GM23338 (cell line): ENCODE data around the gene DDX24. TPM values are rescaled to one million over a fixed set of nuclear protein-coding genes. Genes with fewer than 3 reads are reported as not detected.

Experiments used
- ATAC-seq: fragments of 200-7000 bp; cut with Tn5 transposase; 3 replicates; pipeline ENCODE4 v1.9.1; 2020
- DNase-seq: peaks from one replicate; pipeline ENCODE4 v3.0.0-alpha.2; 2015; ENCODE audit warnings: low spot score
- H2AFZ ChIP-seq: fragments of 200-600 bp; sonication (generic); 2 replicates; pipeline ENCODE4 v1.8.0; 2016; ENCODE audit warnings: antibody characterized with exemption, mild to moderate bottlenecking, moderate library complexity
- H3F3A ChIP-seq: fragments of 200-600 bp; sonication (generic); replicated peaks from 2 replicates; pipeline ENCODE4 v1.8.0; 2017; ENCODE audit warnings: antibody characterized with exemption, mixed run types, low read depth
- H3K27ac ChIP-seq: fragments of 200-600 bp; sonication (generic); 2 replicates; pipeline ENCODE4 v1.6.1; 2016; ENCODE audit warnings: low read depth
- H3K27me3 ChIP-seq: fragments of 200-600 bp; sonication (generic); 2 replicates; pipeline ENCODE4 v1.8.0; 2016; ENCODE audit warnings: mild to moderate bottlenecking, mixed run types, moderate library complexity; ENCODE audit not compliant: insufficient read depth
- H3K36me3 ChIP-seq: fragments of 200-600 bp; sonication (generic); 2 replicates; pipeline ENCODE4 v1.8.0; 2016; ENCODE audit warnings: mild to moderate bottlenecking; ENCODE audit not compliant: insufficient read depth
- H3K4me1 ChIP-seq: fragments of 200-600 bp; sonication (generic); 2 replicates; pipeline ENCODE4 v1.8.0; 2016; ENCODE audit warnings: mild to moderate bottlenecking, moderate library complexity; ENCODE audit not compliant: insufficient read depth
- H3K4me2 ChIP-seq: fragments of 200-600 bp; sonication (generic); 2 replicates; pipeline ENCODE4 v1.7.1; 2017; ENCODE audit warnings: mixed run types
- H3K4me3 ChIP-seq: fragments of 200-600 bp; sonication (generic); 2 replicates; pipeline ENCODE4 v1.6.1; 2016; ENCODE audit warnings: mixed run types
- H3K79me2 ChIP-seq: fragments of 200-600 bp; sonication (generic); replicated peaks from 2 replicates; pipeline ENCODE4 v1.8.0; 2017; ENCODE audit warnings: mild to moderate bottlenecking; ENCODE audit not compliant: insufficient read depth
- H3K9me2 ChIP-seq: fragments of 200-600 bp; sonication (generic); 2 replicates; pipeline ENCODE4 v1.8.0; 2017; ENCODE audit not compliant: insufficient read depth
- H4K20me1 ChIP-seq: fragments of 200-600 bp; sonication (generic); replicated peaks from 2 replicates; pipeline ENCODE4 v1.8.0; 2017; ENCODE audit warnings: mild to moderate bottlenecking; ENCODE audit not compliant: insufficient read depth
- H3K27ac Mint-ChIP-seq: 2 replicates; pipeline ENCODE4 v1.8.0; 2020; ENCODE audit warnings: inconsistent platforms, mild to moderate bottlenecking, moderate library complexity, mixed read lengths
- H3K27me3 Mint-ChIP-seq: 3 replicates; pipeline ENCODE4 v1.8.0; 2022; ENCODE audit warnings: low read depth, mild to moderate bottlenecking, moderate library complexity, mixed read lengths, inconsistent platforms; ENCODE audit not compliant: insufficient read depth, poor library complexity
- H3K36me3 Mint-ChIP-seq: 3 replicates; pipeline ENCODE4 v1.8.0; 2021; ENCODE audit warnings: low read depth, mild to moderate bottlenecking, inconsistent platforms, moderate library complexity, mixed read lengths
- H3K4me1 Mint-ChIP-seq: 3 replicates; pipeline ENCODE4 v1.8.0; 2020; ENCODE audit warnings: mild to moderate bottlenecking, inconsistent platforms, mixed read lengths
- H3K4me3 Mint-ChIP-seq: 3 replicates; pipeline ENCODE4 v1.8.0; 2021; ENCODE audit warnings: moderate library complexity, mild to moderate bottlenecking, inconsistent platforms, mixed read lengths
- H3K9me3 Mint-ChIP-seq: 3 replicates; pipeline ENCODE4 v1.8.0; 2020; ENCODE audit warnings: moderate library complexity, mild to moderate bottlenecking, inconsistent platforms, mixed read lengths
- CREB1 ChIP-seq: fragments of 250-450 bp; sonication (Bioruptor Pico); IDR thresholded peaks from 2 replicates; pipeline ENCODE4 v1.5.0; 2020; ENCODE audit warnings: low read depth, mild to moderate bottlenecking, moderate library complexity
- CTCF ChIP-seq, 2 experiments: fragments of 200-600 bp in 1 of 2; sonication (generic) in 1 of 2; conservative IDR thresholded peaks; 2 replicates each; pipeline versions ENCODE4 v1.5.1 to v1.6.1; 2016 to 2017; ENCODE audit warnings: antibody characterized with exemption in 2 of 2, low read depth in 2 of 2, mild to moderate bottlenecking in 2 of 2, moderate library complexity in 1 of 2
- EZH2 ChIP-seq: fragments of 200-600 bp; sonication (generic); IDR thresholded peaks from one replicate; pipeline ENCODE4 v1.8.0; 2017; ENCODE audit warnings: antibody characterized with exemption, mild to moderate bottlenecking, low read depth; ENCODE audit not compliant: unreplicated experiment
- EZH2phosphoT487 ChIP-seq: fragments of 200-600 bp; sonication (generic); IDR thresholded peaks from one replicate; pipeline ENCODE4 v1.8.1; 2018; ENCODE audit warnings: antibody characterized with exemption; ENCODE audit not compliant: unreplicated experiment
- JUNB ChIP-seq: IDR thresholded peaks from one replicate; pipeline ENCODE4 v1.6.1; 2016; ENCODE audit warnings: antibody characterized with exemption; ENCODE audit not compliant: unreplicated experiment
- POLR2AphosphoS5 ChIP-seq: IDR thresholded peaks from 2 replicates; pipeline ENCODE4 v1.6.1; 2016; ENCODE audit warnings: antibody characterized with exemption, low read depth
- STAT1 ChIP-seq: IDR thresholded peaks from one replicate; pipeline ENCODE4 v1.6.1; 2016; ENCODE audit warnings: antibody characterized with exemption; ENCODE audit not compliant: unreplicated experiment
- ZNF331 ChIP-seq: fragments of 250-450 bp; sonication (Bioruptor Pico); IDR thresholded peaks from 2 replicates; pipeline ENCODE4 v1.5.0; 2020; ENCODE audit warnings: low read depth, mild to moderate bottlenecking, moderate library complexity
- polyA plus RNA-seq: library from polyadenylated mRNA; unstranded; fragments of >200 nt; fragmentation: Nextera tagmentation; extraction: Ambion mirVana; gene quantifications from 2 replicates; pipeline ENCODE4 v1.2.1, GENCODE V29; 2016
- total RNA-seq: library from RNA; depleted of rRNA; stranded (reverse); fragments of >200 nt; shearing (Covaris generic); gene quantifications from 2 replicates; pipeline ENCODE4 v1.2.3, GENCODE V29; 2014
- TF ChIP-seq, protein P1 (sequence below): IDR thresholded peaks from 2 replicates; pipeline ENCODE4 v1.6.1; 2016; ENCODE audit warnings: antibody characterized with exemption
- TF ChIP-seq, protein P2 (sequence below): fragments of 250-450 bp; sonication (Bioruptor Pico); IDR thresholded peaks from 2 replicates; pipeline ENCODE4 v1.5.0; 2020; ENCODE audit warnings: mild to moderate bottlenecking, moderate library complexity

DDX24 gene
- total and polyA plus RNA-seq, 2 experiments from 2014 or later, result 150 to 265 TPM

DNA sequence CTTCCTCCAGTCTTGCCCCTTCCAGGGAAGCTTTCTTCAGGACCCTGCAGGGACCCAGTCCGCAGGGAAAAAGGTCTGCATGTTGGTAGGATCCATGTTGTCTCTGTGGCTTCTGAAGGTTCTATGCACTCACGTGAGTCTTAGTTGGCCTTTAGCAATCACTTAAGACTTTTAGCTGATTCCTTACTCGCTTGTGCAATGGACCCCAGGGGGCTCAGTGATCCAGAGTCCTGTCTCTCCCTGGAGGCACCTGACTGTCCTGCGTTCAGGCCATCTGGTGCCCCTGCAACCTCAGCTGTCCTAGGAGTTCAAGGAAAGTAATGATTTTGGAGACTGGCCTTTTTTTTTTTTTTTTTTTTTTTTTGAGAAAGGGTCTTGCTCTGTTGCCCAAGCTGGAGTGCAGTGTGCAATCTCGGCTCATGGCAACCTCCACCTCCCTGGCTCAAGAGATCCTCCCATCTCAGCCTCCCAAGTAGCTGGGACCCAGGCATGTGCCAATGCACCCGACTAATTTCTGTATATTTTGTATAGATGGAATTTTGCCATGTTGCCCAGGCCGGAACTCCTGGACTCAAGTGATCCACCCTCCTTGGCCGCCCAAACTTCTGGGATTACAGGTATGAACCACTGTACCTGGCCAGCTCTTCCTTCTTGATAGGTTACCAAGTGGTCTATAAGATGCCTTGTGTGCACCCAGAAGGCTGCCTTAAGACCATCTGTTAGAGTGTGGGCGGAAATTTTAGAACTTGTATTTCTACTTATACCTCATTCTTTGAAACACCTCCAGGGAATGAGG lies 43.8 kb upstream of the DDX24 start:
- H3K27ac Mint-ChIP-seq, result no peak overlapping the region

More for the DNA sequence above, 43.8 kb upstream of the DDX24 start:
- H3K36me3 Mint-ChIP-seq, result no peaks in the 10 kb centered on the region; the same call in 2 of the 3 replicates
- H4K20me1 ChIP-seq, result no peaks in the 10 kb centered on the region
- H3K27me3 ChIP-seq, result no peaks in the 10 kb centered on the region
- no peak overlapping the region for H3K4me2 ChIP-seq
- TF ChIP-seq ZNF331 (no peak), JUNB (no peak), CTCF (conservative IDR thresholded peaks at IDR 0.05; ENCODE audit: low read depth in 2 of 2) (no peak), CREB1 (CRISPR knock-in tag) (no peak), POLR2AphosphoS5 (no peak), STAT1 (no peak), EZH2 (no peak), EZH2phosphoT487 (no peak)
- TF ChIP-seq, protein P1, sequence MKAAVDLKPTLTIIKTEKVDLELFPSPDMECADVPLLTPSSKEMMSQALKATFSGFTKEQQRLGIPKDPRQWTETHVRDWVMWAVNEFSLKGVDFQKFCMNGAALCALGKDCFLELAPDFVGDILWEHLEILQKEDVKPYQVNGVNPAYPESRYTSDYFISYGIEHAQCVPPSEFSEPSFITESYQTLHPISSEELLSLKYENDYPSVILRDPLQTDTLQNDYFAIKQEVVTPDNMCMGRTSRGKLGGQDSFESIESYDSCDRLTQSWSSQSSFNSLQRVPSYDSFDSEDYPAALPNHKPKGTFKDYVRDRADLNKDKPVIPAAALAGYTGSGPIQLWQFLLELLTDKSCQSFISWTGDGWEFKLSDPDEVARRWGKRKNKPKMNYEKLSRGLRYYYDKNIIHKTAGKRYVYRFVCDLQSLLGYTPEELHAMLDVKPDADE, result no peak
- TF ChIP-seq, protein P2, sequence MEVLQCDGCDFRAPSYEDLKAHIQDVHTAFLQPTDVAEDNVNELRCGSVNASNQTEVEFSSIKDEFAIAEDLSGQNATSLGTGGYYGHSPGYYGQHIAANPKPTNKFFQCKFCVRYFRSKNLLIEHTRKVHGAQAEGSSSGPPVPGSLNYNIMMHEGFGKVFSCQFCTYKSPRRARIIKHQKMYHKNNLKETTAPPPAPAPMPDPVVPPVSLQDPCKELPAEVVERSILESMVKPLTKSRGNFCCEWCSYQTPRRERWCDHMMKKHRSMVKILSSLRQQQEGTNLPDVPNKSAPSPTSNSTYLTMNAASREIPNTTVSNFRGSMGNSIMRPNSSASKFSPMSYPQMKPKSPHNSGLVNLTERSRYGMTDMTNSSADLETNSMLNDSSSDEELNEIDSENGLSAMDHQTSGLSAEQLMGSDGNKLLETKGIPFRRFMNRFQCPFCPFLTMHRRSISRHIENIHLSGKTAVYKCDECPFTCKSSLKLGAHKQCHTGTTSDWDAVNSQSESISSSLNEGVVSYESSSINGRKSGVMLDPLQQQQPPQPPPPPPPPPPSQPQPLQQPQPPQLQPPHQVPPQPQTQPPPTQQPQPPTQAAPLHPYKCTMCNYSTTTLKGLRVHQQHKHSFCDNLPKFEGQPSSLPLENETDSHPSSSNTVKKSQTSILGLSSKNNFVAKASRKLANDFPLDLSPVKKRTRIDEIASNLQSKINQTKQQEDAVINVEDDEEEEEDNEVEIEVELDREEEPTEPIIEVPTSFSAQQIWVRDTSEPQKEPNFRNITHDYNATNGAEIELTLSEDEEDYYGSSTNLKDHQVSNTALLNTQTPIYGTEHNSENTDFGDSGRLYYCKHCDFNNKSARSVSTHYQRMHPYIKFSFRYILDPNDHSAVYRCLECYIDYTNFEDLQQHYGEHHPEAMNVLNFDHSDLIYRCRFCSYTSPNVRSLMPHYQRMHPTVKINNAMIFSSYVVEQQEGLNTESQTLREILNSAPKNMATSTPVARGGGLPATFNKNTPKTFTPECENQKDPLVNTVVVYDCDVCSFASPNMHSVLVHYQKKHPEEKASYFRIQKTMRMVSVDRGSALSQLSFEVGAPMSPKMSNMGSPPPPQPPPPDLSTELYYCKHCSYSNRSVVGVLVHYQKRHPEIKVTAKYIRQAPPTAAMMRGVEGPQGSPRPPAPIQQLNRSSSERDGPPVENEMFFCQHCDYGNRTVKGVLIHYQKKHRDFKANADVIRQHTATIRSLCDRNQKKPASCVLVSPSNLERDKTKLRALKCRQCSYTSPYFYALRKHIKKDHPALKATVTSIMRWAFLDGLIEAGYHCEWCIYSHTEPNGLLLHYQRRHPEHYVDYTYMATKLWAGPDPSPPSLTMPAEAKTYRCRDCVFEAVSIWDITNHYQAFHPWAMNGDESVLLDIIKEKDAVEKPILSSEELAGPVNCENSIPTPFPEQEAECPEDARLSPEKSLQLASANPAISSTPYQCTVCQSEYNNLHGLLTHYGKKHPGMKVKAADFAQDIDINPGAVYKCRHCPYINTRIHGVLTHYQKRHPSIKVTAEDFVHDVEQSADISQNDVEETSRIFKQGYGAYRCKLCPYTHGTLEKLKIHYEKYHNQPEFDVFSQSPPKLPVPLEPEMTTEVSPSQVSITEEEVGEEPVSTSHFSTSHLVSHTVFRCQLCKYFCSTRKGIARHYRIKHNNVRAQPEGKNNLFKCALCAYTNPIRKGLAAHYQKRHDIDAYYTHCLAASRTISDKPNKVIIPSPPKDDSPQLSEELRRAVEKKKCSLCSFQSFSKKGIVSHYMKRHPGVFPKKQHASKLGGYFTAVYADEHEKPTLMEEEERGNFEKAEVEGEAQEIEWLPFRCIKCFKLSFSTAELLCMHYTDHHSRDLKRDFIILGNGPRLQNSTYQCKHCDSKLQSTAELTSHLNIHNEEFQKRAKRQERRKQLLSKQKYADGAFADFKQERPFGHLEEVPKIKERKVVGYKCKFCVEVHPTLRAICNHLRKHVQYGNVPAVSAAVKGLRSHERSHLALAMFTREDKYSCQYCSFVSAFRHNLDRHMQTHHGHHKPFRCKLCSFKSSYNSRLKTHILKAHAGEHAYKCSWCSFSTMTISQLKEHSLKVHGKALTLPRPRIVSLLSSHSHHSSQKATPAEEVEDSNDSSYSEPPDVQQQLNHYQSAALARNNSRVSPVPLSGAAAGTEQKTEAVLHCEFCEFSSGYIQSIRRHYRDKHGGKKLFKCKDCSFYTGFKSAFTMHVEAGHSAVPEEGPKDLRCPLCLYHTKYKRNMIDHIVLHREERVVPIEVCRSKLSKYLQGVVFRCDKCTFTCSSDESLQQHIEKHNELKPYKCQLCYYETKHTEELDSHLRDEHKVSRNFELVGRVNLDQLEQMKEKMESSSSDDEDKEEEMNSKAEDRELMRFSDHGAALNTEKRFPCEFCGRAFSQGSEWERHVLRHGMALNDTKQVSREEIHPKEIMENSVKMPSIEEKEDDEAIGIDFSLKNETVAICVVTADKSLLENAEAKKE (CRISPR knock-in tag), result no peak
- no peaks in the 10 kb centered on the region for H3K79me2 ChIP-seq
- no peak overlapping the region for H2AFZ ChIP-seq
- no peak for DNase-seq
- no peak overlapping the region for H3K27ac ChIP-seq
- peaks cover 6% of the 10 kb centered on the region for H3K4me1 Mint-ChIP-seq
- H3K9me2 ChIP-seq, result peaks cover 4% of the 10 kb centered on the region; the same call in 1 of the 2 replicates
- no peak for ATAC-seq
- no peak overlapping the region for H3K4me3 ChIP-seq
- 0 out of 2 replicates have a peak, but pooled peaks cover 6% of the 10 kb centered on the region for H3K4me1 ChIP-seq
- peaks cover 8% of the 10 kb centered on the region for H3K27me3 Mint-ChIP-seq
- H3K36me3 ChIP-seq, result no peaks in the 10 kb centered on the region
- H3K4me3 Mint-ChIP-seq, result no peak overlapping the region
- peaks cover 12% of the 10 kb centered on the region; the same call in 1 of the 3 replicates for H3K9me3 Mint-ChIP-seq
- H3F3A ChIP-seq, result no peaks in the 10 kb centered on the region
